Liver (tissue), 9 donors: ENCODE measurements around the gene CMTM5. TPM values are rescaled to one million over a fixed set of nuclear protein-coding genes. Genes with fewer than 3 reads are reported as not detected.

Source experiments
- DNase-seq: peaks from one replicate; pipeline ENCODE4 v3.0.0-alpha.2; 2017; ENCODE audit warnings: low spot score
- H3K27ac ChIP-seq, 2 donors: one replicate each; pipeline ENCODE4 v1.7.0; 2013; ENCODE audit warnings: inconsistent platforms in 2 of 2, low read length in 2 of 2, control low read depth in 1 of 2, low read depth in 1 of 2, mild to moderate bottlenecking in 1 of 2
- H3K27me3 ChIP-seq, 4 donors: one replicate each; pipeline versions ENCODE4 v1.6.1 to v1.7.0; 2013; ENCODE audit warnings: low read length in 3 of 4, inconsistent platforms in 1 of 4, mild to moderate bottlenecking in 1 of 4, moderate library complexity in 1 of 4; ENCODE audit not compliant: control insufficient read depth in 4 of 4, insufficient read depth in 4 of 4
- H3K36me3 ChIP-seq, 4 donors: one replicate each; pipeline versions ENCODE4 v1.6.1 to v1.7.0; 2013; ENCODE audit warnings: low read length in 3 of 4, mild to moderate bottlenecking in 3 of 4, low read depth in 1 of 4, moderate library complexity in 1 of 4; ENCODE audit not compliant: control insufficient read depth in 4 of 4, insufficient read depth in 3 of 4
- H3K4me1 ChIP-seq, 4 donors: one replicate each; pipeline versions ENCODE4 v1.6.1 to v1.7.0; 2013; ENCODE audit warnings: low read length in 3 of 4, mild to moderate bottlenecking in 3 of 4, moderate library complexity in 1 of 4; ENCODE audit not compliant: control insufficient read depth in 4 of 4, insufficient read depth in 4 of 4
- H3K4me3 ChIP-seq, 3 donors: one replicate each; pipeline versions ENCODE4 v1.6.1 to v1.7.0; 2013; ENCODE audit warnings: low read length in 3 of 3, control low read depth in 1 of 3, low read depth in 1 of 3, mild to moderate bottlenecking in 1 of 3
- H3K9ac ChIP-seq, 2 donors: one replicate each; pipeline ENCODE4 v1.7.0; 2013; ENCODE audit warnings: low read length in 2 of 2, mild to moderate bottlenecking in 2 of 2, moderate library complexity in 2 of 2, control low read depth in 1 of 2, low read depth in 1 of 2
- H3K9me3 ChIP-seq, 4 donors: one replicate each; pipeline versions ENCODE4 v1.6.1 to v1.7.0; 2013; ENCODE audit warnings: low read length in 3 of 4; ENCODE audit not compliant: control insufficient read depth in 4 of 4
- EGR1 ChIP-seq, 2 donors: IDR thresholded peaks; 2 replicates each; pipeline ENCODE4 v1.6.1; 2016 to 2018; ENCODE audit warnings: antibody characterized with exemption in 2 of 2, low read depth in 2 of 2
- FOXA2 ChIP-seq: IDR thresholded peaks from 2 replicates; pipeline ENCODE4 v1.6.1; 2016; ENCODE audit warnings: antibody characterized with exemption
- GABPA ChIP-seq, 2 donors: IDR thresholded peaks in 1 of 2; conservative IDR thresholded peaks in 1 of 2; 2 replicates each; pipeline ENCODE4 v1.6.1; 2016; ENCODE audit warnings: antibody characterized with exemption in 2 of 2, mild to moderate bottlenecking in 1 of 2, moderate library complexity in 1 of 2
- HNF4A ChIP-seq, 2 donors: conservative IDR thresholded peaks; 2 replicates each; pipeline ENCODE4 v1.6.1; 2016; ENCODE audit warnings: antibody characterized with exemption in 2 of 2, mild to moderate bottlenecking in 2 of 2
- HNF4G ChIP-seq: IDR thresholded peaks from 2 replicates; pipeline ENCODE4 v1.6.1; 2016; ENCODE audit warnings: antibody characterized with exemption
- JUND ChIP-seq, 2 donors: IDR thresholded peaks; 2 replicates each; pipeline ENCODE4 v1.6.1; 2016; ENCODE audit warnings: antibody characterized with exemption in 2 of 2
- RXRA ChIP-seq, 2 donors: IDR thresholded peaks; 2 replicates each; pipeline ENCODE4 v1.6.1; 2017 to 2018; ENCODE audit warnings: antibody characterized with exemption in 2 of 2, mild to moderate bottlenecking in 1 of 2
- SP1 ChIP-seq: IDR thresholded peaks from 2 replicates; pipeline ENCODE4 v1.6.1; 2018; ENCODE audit warnings: antibody characterized with exemption, mild to moderate bottlenecking
- TAF1 ChIP-seq: conservative IDR thresholded peaks from 2 replicates; pipeline ENCODE4 v1.6.1; 2016; ENCODE audit warnings: antibody characterized with exemption, mild to moderate bottlenecking
- YY1 ChIP-seq: IDR thresholded peaks from 2 replicates; pipeline ENCODE4 v1.6.1; 2016; ENCODE audit warnings: antibody characterized with exemption, mild to moderate bottlenecking
- WGBS: extraction: QIAGEN DNeasy Blood & Tissue Kit; methylation state at CpG from one replicate; pipeline ENCODE4 v1.1.7; 2013; 5-methylcytosine and 5-hydroxymethylcytosine counted together
- polyA plus RNA-seq, 2 donors: library from polyadenylated mRNA; stranded (reverse) in 1 of 2; unstranded in 1 of 2; fragments of 200-250 nt in 1 of 2; fragments of >200 nt in 1 of 2; fragmentation: Nextera tagmentation in 1 of 2; extraction: Ambion mirVana in 1 of 2; gene quantifications; one replicate each; pipeline versions ENCODE4 v1.2.1 to v1.2.3, GENCODE V29; 2013 to 2015
- total RNA-seq, 2 donors: library from RNA; depleted of rRNA; stranded (reverse); fragments of >200 nt; gene quantifications; one replicate each; pipeline ENCODE4 v1.2.3, GENCODE V29; 2014
- TF ChIP-seq, protein P1 (sequence below): IDR thresholded peaks from 2 replicates; pipeline ENCODE4 v1.6.1; 2016; ENCODE audit warnings: antibody characterized with exemption
- TF ChIP-seq, protein P2 (sequence below): IDR thresholded peaks from 2 replicates; pipeline ENCODE4 v1.6.1; 2016; ENCODE audit warnings: antibody characterized with exemption
- TF ChIP-seq, protein P3 (sequence below): IDR thresholded peaks from 2 replicates; pipeline ENCODE4 v1.6.1; 2016; ENCODE audit warnings: antibody characterized with exemption, mild to moderate bottlenecking
- donor health status: healthy.
- donor health status: healthy.
- donor health status: healthy.
- donor health status: healthy.
- donor health status: healthy.

CMTM5 gene
- total and polyA plus RNA-seq, 4 donors, result 0.22 to 5.5 TPM; not detected in 2

- WGBS, result 75% methylated on average over 4 of the region's 4 CpGs
- H3K36me3 ChIP-seq, result no peaks in the 10 kb centered on the region
- H3K4me3 ChIP-seq, result no peak overlapping the region
- peaks cover 0 to 10% (median 0%) of the 10 kb centered on the region in 4 donors for H3K27me3 ChIP-seq
- no peaks in the 10 kb centered on the region for H3K4me1 ChIP-seq
- TF ChIP-seq JUND (IDR thresholded peaks at IDR 0.05) (no peak), EGR1 (IDR thresholded peaks at IDR 0.05; ENCODE audit: low read depth in 2 of 2) (no peak), SP1 (no peak), HNF4G (no peak), HNF4A (conservative IDR thresholded peaks at IDR 0.05) (no peak), TAF1 (no peak)
- TF ChIP-seq, protein P1, sequence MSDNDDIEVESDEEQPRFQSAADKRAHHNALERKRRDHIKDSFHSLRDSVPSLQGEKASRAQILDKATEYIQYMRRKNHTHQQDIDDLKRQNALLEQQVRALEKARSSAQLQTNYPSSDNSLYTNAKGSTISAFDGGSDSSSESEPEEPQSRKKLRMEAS, result no peak
- TF ChIP-seq, protein P2, sequence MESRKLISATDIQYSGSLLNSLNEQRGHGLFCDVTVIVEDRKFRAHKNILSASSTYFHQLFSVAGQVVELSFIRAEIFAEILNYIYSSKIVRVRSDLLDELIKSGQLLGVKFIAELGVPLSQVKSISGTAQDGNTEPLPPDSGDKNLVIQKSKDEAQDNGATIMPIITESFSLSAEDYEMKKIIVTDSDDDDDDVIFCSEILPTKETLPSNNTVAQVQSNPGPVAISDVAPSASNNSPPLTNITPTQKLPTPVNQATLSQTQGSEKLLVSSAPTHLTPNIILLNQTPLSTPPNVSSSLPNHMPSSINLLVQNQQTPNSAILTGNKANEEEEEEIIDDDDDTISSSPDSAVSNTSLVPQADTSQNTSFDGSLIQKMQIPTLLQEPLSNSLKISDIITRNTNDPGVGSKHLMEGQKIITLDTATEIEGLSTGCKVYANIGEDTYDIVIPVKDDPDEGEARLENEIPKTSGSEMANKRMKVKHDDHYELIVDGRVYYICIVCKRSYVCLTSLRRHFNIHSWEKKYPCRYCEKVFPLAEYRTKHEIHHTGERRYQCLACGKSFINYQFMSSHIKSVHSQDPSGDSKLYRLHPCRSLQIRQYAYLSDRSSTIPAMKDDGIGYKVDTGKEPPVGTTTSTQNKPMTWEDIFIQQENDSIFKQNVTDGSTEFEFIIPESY, result no peak
- H3K9ac ChIP-seq, result no peak overlapping the region
- DNase-seq, result no peak
- H3K9me3 ChIP-seq, result no peaks in the 10 kb centered on the region
- H3K27ac ChIP-seq, result no peak overlapping the region
Measured at GRCh38 chr14:23401291-23401690, 24.4 kb downstream of the CMTM5 start.

DNA sequence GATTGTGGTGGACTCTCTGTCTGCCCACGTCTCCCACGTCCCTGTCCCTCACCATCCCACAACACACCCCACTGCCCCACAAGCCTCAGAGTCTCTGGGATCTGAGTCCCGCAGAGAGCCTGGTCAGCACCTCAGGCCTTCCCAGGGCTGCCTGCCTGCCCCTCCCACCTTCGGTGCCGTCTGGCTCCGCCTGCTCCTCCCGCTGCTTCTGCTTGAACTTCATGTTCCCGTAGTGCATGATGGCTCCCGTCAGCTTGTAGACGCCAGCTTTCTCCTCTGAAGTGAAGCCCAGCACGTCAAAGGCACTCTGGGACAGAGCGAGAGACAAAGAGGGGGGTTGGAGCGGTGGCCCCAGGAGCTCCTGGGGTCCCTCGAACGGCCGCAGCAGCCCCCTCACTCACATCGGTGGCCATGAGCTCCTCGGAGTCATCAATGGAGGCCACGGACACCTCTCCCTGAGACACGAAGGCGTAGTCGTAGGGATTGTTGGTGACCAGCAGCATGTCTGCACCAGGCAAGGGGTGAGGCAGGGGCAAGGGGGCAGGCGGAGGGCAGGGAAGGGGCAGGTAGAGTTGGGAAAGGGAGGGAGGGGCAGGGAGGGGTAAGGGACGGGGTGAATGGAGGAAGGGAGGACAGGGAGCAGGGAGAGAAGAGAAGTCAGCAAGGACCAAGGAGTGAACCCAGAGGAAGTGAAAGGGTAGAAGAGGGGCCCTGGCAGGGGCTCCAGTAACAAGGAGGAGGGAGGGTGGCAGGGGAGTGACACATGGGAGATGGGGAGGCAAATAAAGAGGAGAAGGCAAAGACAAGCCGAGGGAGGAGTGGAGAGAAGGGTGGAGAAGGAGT is 25.7 kb downstream of the CMTM5 start:
- H3K27me3 ChIP-seq, result peaks cover 0 to 10% (median 5%) of the 10 kb centered on the region in 4 donors
- H3K9me3 ChIP-seq, result no peaks in the 10 kb centered on the region
- H3K9ac ChIP-seq, result no peak overlapping the region
- 57% methylated on average over 25 of the region's 25 CpGs for WGBS
- no peak overlapping the region for H3K27ac ChIP-seq
- DNase-seq, result no peak
- H3K4me3 ChIP-seq, result no peak overlapping the region
- no peak for TF ChIP-seq TAF1
- no peak for TF ChIP-seq GABPA (IDR thresholded peaks at IDR 0.05 in 1 of 2, conservative IDR thresholded peaks at IDR 0.05 in 1 of 2)
- no peak for TF ChIP-seq RXRA (IDR thresholded peaks at IDR 0.05)
- TF ChIP-seq, protein P2, result no peak
- no peak for TF ChIP-seq YY1
- TF ChIP-seq, protein P3, sequence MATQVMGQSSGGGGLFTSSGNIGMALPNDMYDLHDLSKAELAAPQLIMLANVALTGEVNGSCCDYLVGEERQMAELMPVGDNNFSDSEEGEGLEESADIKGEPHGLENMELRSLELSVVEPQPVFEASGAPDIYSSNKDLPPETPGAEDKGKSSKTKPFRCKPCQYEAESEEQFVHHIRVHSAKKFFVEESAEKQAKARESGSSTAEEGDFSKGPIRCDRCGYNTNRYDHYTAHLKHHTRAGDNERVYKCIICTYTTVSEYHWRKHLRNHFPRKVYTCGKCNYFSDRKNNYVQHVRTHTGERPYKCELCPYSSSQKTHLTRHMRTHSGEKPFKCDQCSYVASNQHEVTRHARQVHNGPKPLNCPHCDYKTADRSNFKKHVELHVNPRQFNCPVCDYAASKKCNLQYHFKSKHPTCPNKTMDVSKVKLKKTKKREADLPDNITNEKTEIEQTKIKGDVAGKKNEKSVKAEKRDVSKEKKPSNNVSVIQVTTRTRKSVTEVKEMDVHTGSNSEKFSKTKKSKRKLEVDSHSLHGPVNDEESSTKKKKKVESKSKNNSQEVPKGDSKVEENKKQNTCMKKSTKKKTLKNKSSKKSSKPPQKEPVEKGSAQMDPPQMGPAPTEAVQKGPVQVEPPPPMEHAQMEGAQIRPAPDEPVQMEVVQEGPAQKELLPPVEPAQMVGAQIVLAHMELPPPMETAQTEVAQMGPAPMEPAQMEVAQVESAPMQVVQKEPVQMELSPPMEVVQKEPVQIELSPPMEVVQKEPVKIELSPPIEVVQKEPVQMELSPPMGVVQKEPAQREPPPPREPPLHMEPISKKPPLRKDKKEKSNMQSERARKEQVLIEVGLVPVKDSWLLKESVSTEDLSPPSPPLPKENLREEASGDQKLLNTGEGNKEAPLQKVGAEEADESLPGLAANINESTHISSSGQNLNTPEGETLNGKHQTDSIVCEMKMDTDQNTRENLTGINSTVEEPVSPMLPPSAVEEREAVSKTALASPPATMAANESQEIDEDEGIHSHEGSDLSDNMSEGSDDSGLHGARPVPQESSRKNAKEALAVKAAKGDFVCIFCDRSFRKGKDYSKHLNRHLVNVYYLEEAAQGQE, result no peak
- no peak for TF ChIP-seq HNF4A (conservative IDR thresholded peaks at IDR 0.05)
- no peak for TF ChIP-seq FOXA2
- TF ChIP-seq, protein P1, result no peak
- H3K4me1 ChIP-seq, result no peaks in the 10 kb centered on the region
- H3K36me3 ChIP-seq, result no peaks in the 10 kb centered on the region
